NCI-H1417 (cell line): ENCODE results near the gene GLB1L3.
"Not testable (repeated sequence)": the region's sequence is repeated elsewhere in the genome, so short reads cannot be mapped to it uniquely, and the experiment has no call there.

Experiments used
- DNase-seq, 3 experiments: peaks; one replicate each; lab custom pipeline; 2025; lab: John Stamatoyannopoulos, UW

GLB1L3 gene

GRCh38 chr11:134275188-134275533 lies 1.0 kb upstream of the GLB1L3 start:
- no peak for DNase-seq

GRCh38 chr11:134276396-134277182 lies 410 bp downstream of the GLB1L3 start:
- DNase-seq, result peak in 1 of 3 experiments; percentile 68

- no peak for DNase-seq
Measured at GRCh38 chr11:134277183-134278001, 1.2 kb downstream of the GLB1L3 start.

GRCh38 chr11:134278356-134278755 lies 2.2 kb downstream of the GLB1L3 start:
- no peak for DNase-seq

- not testable (repeated sequence) for DNase-seq
Measured at GRCh38 chr11:134281635-134282034, 5.5 kb downstream of the GLB1L3 start.

- no peak for DNase-seq
Measured at GRCh38 chr11:134282121-134283045, 6.2 kb downstream of the GLB1L3 start.

GRCh38 chr11:134283461-134284230 lies 7.5 kb downstream of the GLB1L3 start:
- DNase-seq, result no peak

GRCh38 chr11:134284349-134284748 lies 8.2 kb downstream of the GLB1L3 start:
- DNase-seq, result not testable (repeated sequence)

GRCh38 chr11:134287561-134287960 lies 11.4 kb downstream of the GLB1L3 start:
- no peak for DNase-seq

- DNase-seq, result no peak
Measured at GRCh38 chr11:134288486-134288885, 12.3 kb downstream of the GLB1L3 start.

- no peak for DNase-seq
Measured at GRCh38 chr11:134289167-134289566, 13.0 kb downstream of the GLB1L3 start.

GRCh38 chr11:134289789-134290188 lies 13.6 kb downstream of the GLB1L3 start:
- DNase-seq, result no peak

GRCh38 chr11:134290646-134291045 lies 14.5 kb downstream of the GLB1L3 start:
- DNase-seq, result no peak

GRCh38 chr11:134291196-134291595 lies 15.0 kb downstream of the GLB1L3 start:
- no peak for DNase-seq

GRCh38 chr11:134292661-134293060 lies 16.5 kb downstream of the GLB1L3 start:
- no peak for DNase-seq

- no peak for DNase-seq
Measured at GRCh38 chr11:134293119-134294113, 17.2 kb downstream of the GLB1L3 start.

- no peak for DNase-seq
Measured at GRCh38 chr11:134294664-134295063, 18.5 kb downstream of the GLB1L3 start.

- no peak for DNase-seq
Measured at GRCh38 chr11:134312223-134312622, 36.0 kb downstream of the GLB1L3 start.

GRCh38 chr11:134312807-134313206 lies 36.6 kb downstream of the GLB1L3 start:
- no peak for DNase-seq

GRCh38 chr11:134313379-134313778 lies 37.2 kb downstream of the GLB1L3 start:
- no peak for DNase-seq
